BE2C (cell line): Measurements from ENCODE around the gene EFNA5.

ENCODE experiments used
- DNase-seq: peaks from one replicate; pipeline ENCODE4 v3.0.0-alpha.2; 2020
- H3K27me3 ChIP-seq: fragments of 250-450 bp; sonication (Bioruptor Pico); 2 replicates; pipeline ENCODE4 v1.5.1; 2020; ENCODE audit warnings: mild to moderate bottlenecking
- H3K36me3 ChIP-seq: fragments of 250-450 bp; sonication (Bioruptor Pico); 2 replicates; pipeline ENCODE4 v1.5.1; 2020; ENCODE audit warnings: mild to moderate bottlenecking
- H3K4me1 ChIP-seq: fragments of 250-450 bp; sonication (Bioruptor Pico); 2 replicates; pipeline ENCODE4 v1.5.1; 2020
- H3K4me3 ChIP-seq: 2 replicates; pipeline ENCODE4 v1.5.1; 2011; ENCODE audit warnings: low read depth, low read length
- H3K9me3 ChIP-seq: fragments of 250-450 bp; sonication (Bioruptor Pico); 2 replicates; pipeline ENCODE4 v1.5.1; 2020
- CTCF ChIP-seq: IDR thresholded peaks from 2 replicates; pipeline ENCODE4 v1.5.1; 2012; ENCODE audit warnings: mild to moderate bottlenecking, low read depth, low read length

EFNA5 gene

DNA sequence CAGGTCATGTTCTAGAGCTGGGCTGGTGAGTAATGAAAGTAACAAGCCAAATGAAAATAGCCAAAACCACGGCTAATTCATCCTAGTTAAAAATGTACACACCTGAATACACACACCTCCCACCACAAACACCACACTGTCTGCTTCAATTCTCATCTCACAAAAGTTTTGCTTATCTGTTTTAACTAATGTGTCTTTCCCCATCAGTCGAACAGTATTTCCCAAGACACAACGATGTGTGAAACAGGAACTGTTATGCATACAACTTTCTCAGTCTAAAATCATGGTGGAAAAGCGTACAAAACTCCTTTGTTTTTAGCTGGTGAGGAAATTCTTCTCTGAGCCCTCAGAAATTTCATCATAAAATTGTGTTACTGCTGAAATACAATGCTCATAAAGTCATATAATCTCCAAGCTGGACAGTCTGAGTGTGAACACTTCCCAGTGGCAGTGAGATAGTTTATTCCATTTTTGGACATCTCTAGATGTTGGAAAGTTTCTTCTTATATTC lies 242.4 kb downstream of the EFNA5 start:
- DNase-seq, result no peak
- peaks cover 32% of the 10 kb centered on the region for H3K4me1 ChIP-seq

DNA sequence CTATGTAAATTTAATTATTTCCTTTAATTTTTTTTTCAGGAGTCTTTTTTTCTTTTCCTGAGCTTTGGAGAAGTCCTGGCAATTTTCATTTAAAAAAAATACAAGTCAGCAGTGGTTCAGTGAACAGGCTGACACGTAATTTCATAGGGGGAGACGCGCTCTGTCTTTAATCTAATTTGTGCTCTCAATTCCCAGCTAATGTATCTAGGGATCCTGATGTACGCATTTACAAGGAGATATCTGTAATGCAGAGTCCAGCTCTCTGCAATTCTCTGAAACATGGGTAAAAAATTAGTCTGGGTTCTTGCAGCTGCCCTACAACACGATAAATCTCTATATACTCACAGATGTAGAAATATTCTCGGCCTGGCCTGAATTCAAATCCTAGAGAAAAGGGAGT lies 243.9 kb downstream of the EFNA5 start:
- Histone ChIP-seq H3K27me3 (no peaks in the 10 kb centered on the region), H3K36me3 (no peaks in the 10 kb centered on the region), H3K4me1 (peaks cover 40% of the 10 kb centered on the region), H3K4me3 (no peak overlapping the region), H3K9me3 (no peaks in the 10 kb centered on the region)
- peak; percentile 27 for DNase-seq
- TF ChIP-seq CTCF, result no peak

More for the DNA sequence above, 242.4 kb downstream of the EFNA5 start:
- H3K27me3 ChIP-seq, result no peaks in the 10 kb centered on the region
- no peak for TF ChIP-seq CTCF
- no peaks in the 10 kb centered on the region for H3K9me3 ChIP-seq
- no peak overlapping the region for H3K4me3 ChIP-seq
- no peaks in the 10 kb centered on the region for H3K36me3 ChIP-seq

- no peak for TF ChIP-seq CTCF
- DNase-seq, result no peak
Measured at GRCh38 chr5:107426209-107426608, 244.5 kb downstream of the EFNA5 start.

GRCh38 chr5:107425541-107426031 lies 245.2 kb downstream of the EFNA5 start:
- no peak for TF ChIP-seq CTCF
- no peak for DNase-seq
- H3K4me3 ChIP-seq, result no peak overlapping the region
- no peaks in the 10 kb centered on the region for H3K36me3 ChIP-seq
- H3K9me3 ChIP-seq, result no peaks in the 10 kb centered on the region
- no peaks in the 10 kb centered on the region for H3K27me3 ChIP-seq
- peaks cover 40% of the 10 kb centered on the region for H3K4me1 ChIP-seq

More at GRCh38 chr5:107426209-107426608, 244.5 kb downstream of the EFNA5 start:
- H3K4me1 ChIP-seq, result peaks cover 40% of the 10 kb centered on the region
- no peaks in the 10 kb centered on the region for H3K9me3 ChIP-seq
- no peaks in the 10 kb centered on the region for H3K27me3 ChIP-seq
- no peak overlapping the region for H3K4me3 ChIP-seq
- H3K36me3 ChIP-seq, result no peaks in the 10 kb centered on the region

- no peaks in the 10 kb centered on the region for H3K9me3 ChIP-seq
- H3K4me3 ChIP-seq, result no peak overlapping the region
- no peaks in the 10 kb centered on the region for H3K27me3 ChIP-seq
- TF ChIP-seq CTCF, result no peak
- no peak for DNase-seq
- no peaks in the 10 kb centered on the region for H3K36me3 ChIP-seq
- H3K4me1 ChIP-seq, result peaks cover 35% of the 10 kb centered on the region
Measured at GRCh38 chr5:107424491-107424890, 246.2 kb downstream of the EFNA5 start.

- DNase-seq, result peak; percentile 22
- no peaks in the 10 kb centered on the region for H3K9me3 ChIP-seq
- peaks cover 32% of the 10 kb centered on the region for H3K4me1 ChIP-seq
- no peak overlapping the region for H3K4me3 ChIP-seq
- no peaks in the 10 kb centered on the region for H3K27me3 ChIP-seq
- no peak for TF ChIP-seq CTCF
- H3K36me3 ChIP-seq, result no peaks in the 10 kb centered on the region
Measured at GRCh38 chr5:107422494-107422893, 248.2 kb downstream of the EFNA5 start.
